Measurements from ENCODE around the gene MIF.

Gene MIF

GRCh38 chr22:23877566-23877965 is 16.6 kb upstream of the MIF start:
- no peak for TF ChIP-seq CTCF (IDR thresholded peaks at IDR 0.05; ENCODE audit: low read depth, low read length)
- in situ Hi-C loops (cut with HindIII; ENCODE audit: low sequenced_read_pairs) = no loop called here
- no peak overlapping the region for H3K4me3 ChIP-seq (ENCODE audit: low read depth, low read length)
- no peak for DNase-seq (ENCODE audit: low read depth, low spot score)

DNA sequence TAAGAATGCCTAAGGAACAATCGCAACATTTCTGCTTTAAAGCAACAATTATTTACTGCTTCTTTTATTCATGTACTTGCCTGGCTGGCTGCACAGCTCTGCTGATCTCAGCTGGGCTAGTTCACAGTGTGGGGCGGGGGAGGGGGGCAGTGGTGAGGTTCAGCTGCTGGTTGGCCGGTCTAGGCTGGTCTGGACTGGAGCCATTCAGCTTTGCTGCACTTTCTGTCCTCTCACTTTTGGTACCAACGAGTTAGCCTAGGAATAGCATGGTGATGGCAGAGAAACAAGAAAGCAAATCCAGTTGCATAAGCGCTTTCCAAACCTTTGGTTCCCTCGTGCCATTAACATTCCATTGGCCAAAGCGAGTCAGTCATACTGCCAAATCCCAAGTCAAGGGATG is 16.0 kb upstream of the MIF start:
- no peak for DNase-seq (ENCODE audit: low read depth, low spot score)
- in situ Hi-C loops (cut with HindIII; ENCODE audit: low sequenced_read_pairs) = no loop called here

GRCh38 chr22:23882370-23882769 is 11.8 kb upstream of the MIF start:
- TF ChIP-seq CTCF (IDR thresholded peaks at IDR 0.05; ENCODE audit: low read depth, low read length) = no peak
- DNase-seq (ENCODE audit: low read depth, low spot score) = no peak
- no peak overlapping the region for H3K4me3 ChIP-seq (ENCODE audit: low read depth, low read length)
- in situ Hi-C loops (cut with HindIII; ENCODE audit: low sequenced_read_pairs) = no loop called here

More for the DNA sequence above, 16.0 kb upstream of the MIF start:
- no peak for TF ChIP-seq CTCF (IDR thresholded peaks at IDR 0.05; ENCODE audit: low read depth, low read length)
- no peak overlapping the region for H3K4me3 ChIP-seq (ENCODE audit: low read depth, low read length)

GRCh38 chr22:23883658-23884057 is 10.5 kb upstream of the MIF start:
- H3K4me3 ChIP-seq (ENCODE audit: low read depth, low read length) = no peak overlapping the region
- no peak for DNase-seq (ENCODE audit: low read depth, low spot score)
- in situ Hi-C loops (cut with HindIII; ENCODE audit: low sequenced_read_pairs) = no loop called here
- TF ChIP-seq CTCF (IDR thresholded peaks at IDR 0.05; ENCODE audit: low read depth, low read length) = no peak

GRCh38 chr22:23884140-23884539 is 10.0 kb upstream of the MIF start:
- in situ Hi-C loops (cut with HindIII; ENCODE audit: low sequenced_read_pairs) = no loop called here
- H3K4me3 ChIP-seq (ENCODE audit: low read depth, low read length) = no peak overlapping the region
- TF ChIP-seq CTCF (IDR thresholded peaks at IDR 0.05; ENCODE audit: low read depth, low read length) = no peak
- DNase-seq (ENCODE audit: low read depth, low spot score) = no peak

DNA sequence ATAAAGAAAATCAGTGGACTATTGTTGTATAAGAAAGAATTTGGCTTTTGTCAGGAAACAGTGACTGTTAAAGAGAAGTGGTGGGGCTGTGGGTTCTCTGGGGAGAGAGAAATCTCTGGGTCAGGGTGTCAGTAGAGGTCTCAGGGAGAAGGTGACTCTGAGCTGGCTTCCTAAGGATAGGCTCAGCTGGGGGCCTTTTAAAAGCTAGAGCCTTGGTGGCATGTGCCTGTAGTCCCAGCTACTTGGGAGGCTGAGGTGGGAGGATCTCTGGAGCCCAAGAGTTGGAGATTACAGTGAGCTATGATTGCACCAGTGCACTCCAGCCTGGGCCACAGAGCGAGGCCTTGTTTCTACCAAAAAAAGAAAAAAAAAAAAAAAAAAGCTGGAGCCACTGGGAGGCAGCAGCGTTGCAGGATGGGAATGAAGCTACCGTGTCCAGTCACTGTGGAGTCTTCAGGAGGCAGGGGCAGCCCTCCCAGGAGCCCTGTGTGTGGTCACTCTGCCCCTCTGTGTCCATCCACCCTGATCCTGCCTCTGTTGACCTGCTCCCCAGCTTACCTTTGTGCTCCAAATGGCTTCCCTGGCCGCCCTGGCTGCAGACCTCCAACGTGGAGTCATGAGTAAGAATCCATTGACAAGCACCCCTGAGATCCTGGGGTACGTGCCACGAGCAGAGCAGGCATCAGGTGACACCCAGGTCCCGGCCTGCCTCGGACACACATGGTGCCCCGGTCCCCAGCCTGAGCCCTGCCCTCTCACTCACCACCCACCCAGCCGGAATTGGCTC is 5.4 kb upstream of the MIF start:
- DNase-seq (ENCODE audit: low read depth, low spot score) = peak; percentile 27
- TF ChIP-seq CTCF (IDR thresholded peaks at IDR 0.05; ENCODE audit: low read depth, low read length) = no peak

More for the DNA sequence above, 5.4 kb upstream of the MIF start:
- H3K4me3 ChIP-seq (ENCODE audit: low read depth, low read length) = no peak overlapping the region
- in situ Hi-C loops (cut with HindIII; ENCODE audit: low sequenced_read_pairs) = no loop called here

Data from astrocyte of the spinal cord (primary cell).